Stomach (tissue), 4 donors: Measurements from ENCODE around the gene PLD4.

Experiments used
- CTCF ChIP-seq, 7 experiments: fragments of 450-650 bp in 4 of 7; fragments of 200-600 bp in 3 of 7; sonication (generic) in 3 of 7; IDR thresholded peaks; one replicate each; pipeline ENCODE4 v1.5.1; 2016 to 2019; ENCODE audit warnings: antibody characterized with exemption in 7 of 7, control low read depth in 2 of 7, mild to moderate bottlenecking in 1 of 7
- POLR2A ChIP-seq, 4 donors: fragments of 450-650 bp; IDR thresholded peaks; one replicate each; pipeline ENCODE4 v1.6.1; 2016; ENCODE audit warnings: antibody characterized with exemption in 4 of 4, control low read depth in 2 of 4, mild to moderate bottlenecking in 1 of 4, moderate library complexity in 1 of 4

GRCh38 chr14:104878582-104878981, 46.1 kb upstream of the PLD4 start:
- TF ChIP-seq CTCF (IDR thresholded peaks at IDR 0.05): no peak
- no peak for TF ChIP-seq POLR2A (IDR thresholded peaks at IDR 0.05)
